SH-SY5Y (cell line): ENCODE measurements around the gene UNC5C.

ENCODE experiments used
- GATA2 ChIP-seq: IDR thresholded peaks from 2 replicates; pipeline ENCODE4 v1.6.1; 2011; ENCODE audit warnings: mild to moderate bottlenecking, low read depth, low read length
- GATA3 ChIP-seq: IDR thresholded peaks from 2 replicates; pipeline ENCODE4 v1.6.1; 2011; ENCODE audit warnings: low read depth, mild to moderate bottlenecking, low read length, moderate library complexity

- TF ChIP-seq GATA2: no peak
- no peak for TF ChIP-seq GATA3
Measured at GRCh38 chr4:95431678-95432077, 117.1 kb downstream of the UNC5C start.
